Gastrocnemius medialis (tissue), 4 donors: ENCODE measurements around the gene APOL3. TPM values are rescaled to one million over a fixed set of nuclear protein-coding genes. Genes with fewer than 3 reads are reported as not detected.

Experiments used
- ATAC-seq, 2 donors: fragments of 150-250 bp; one replicate each; pipeline ENCODE4 v1.9.1; 2016
- DNase-seq, 2 donors: peaks; one replicate each; pipeline ENCODE4 v3.0.0-alpha.2; 2019
- H3K27ac ChIP-seq, 4 donors: fragments of 200-600 bp; sonication (generic); 1 replicate in 1 of 4; 2 replicates in 3 of 4; pipeline ENCODE4 v1.5.1; 2016 to 2018; ENCODE audit warnings: mild to moderate bottlenecking in 2 of 4, moderate library complexity in 1 of 4
- H3K27me3 ChIP-seq, 3 donors: fragments of 200-600 bp; sonication (generic) in 2 of 3; 1 replicate in 1 of 3; 2 replicates in 2 of 3; pipeline versions ENCODE4 v1.5.1 to v1.6.0; 2016 to 2019; ENCODE audit warnings: mild to moderate bottlenecking in 1 of 3, moderate library complexity in 1 of 3
- H3K36me3 ChIP-seq, 2 donors: fragments of 200-600 bp; sonication (generic) in 1 of 2; one replicate each; pipeline ENCODE4 v1.5.1; 2017 to 2018
- H3K4me1 ChIP-seq, 2 donors: fragments of 200-600 bp; sonication (generic) in 1 of 2; one replicate each; pipeline ENCODE4 v1.5.1; 2016 to 2017; ENCODE audit warnings: mild to moderate bottlenecking in 2 of 2
- H3K4me3 ChIP-seq, 4 donors: fragments of 200-600 bp; sonication (generic) in 3 of 4; 1 replicate in 1 of 4; 2 replicates in 3 of 4; pipeline ENCODE4 v1.5.1; 2016 to 2019; ENCODE audit warnings: mild to moderate bottlenecking in 2 of 4
- H3K9me3 ChIP-seq, 3 donors: fragments of 200-600 bp; sonication (generic) in 2 of 3; 1 replicate in 1 of 3; 2 replicates in 2 of 3; pipeline ENCODE4 v1.5.1; 2016 to 2019
- CTCF ChIP-seq, 5 experiments: fragments of 450-650 bp in 3 of 5; fragments of 200-600 bp in 2 of 5; sonication (generic) in 2 of 5; IDR thresholded peaks in 4 of 5; conservative IDR thresholded peaks in 1 of 5; 1 replicate in 4 of 5; 2 replicates in 1 of 5; pipeline ENCODE4 v1.5.1; 2016 to 2019; ENCODE audit warnings: antibody characterized with exemption in 5 of 5, mild to moderate bottlenecking in 3 of 5, moderate library complexity in 3 of 5
- POLR2A ChIP-seq, 2 donors: fragments of 450-650 bp; IDR thresholded peaks; one replicate each; pipeline ENCODE4 v1.6.1; 2017; ENCODE audit warnings: antibody characterized with exemption in 2 of 2, mild to moderate bottlenecking in 2 of 2, moderate library complexity in 2 of 2
- in situ Hi-C, 4 donors: fragments of 200-750 bp; cut with MboI; loops; one replicate each; pipeline versions ENCODE4 v1.15.0 to v1.8.0; 2017; ENCODE audit warnings: low sequenced_read_pairs in 4 of 4
- intact Hi-C: fragments of 100-400 bp; cut with DNase I; formaldehyde crosslinking; loops from one replicate; pipeline ENCODE4 v1.15.1; 2023; ENCODE audit warnings: low total_unique reads
- total RNA-seq, 4 donors: library from RNA; depleted of rRNA; stranded (reverse); fragments of >200 nt; gene quantifications; one replicate each; pipeline versions ENCODE4 v1.1.0 to v1.2.3, GENCODE V29; 2016

APOL3 gene
- total RNA-seq, 4 donors from 2014 or later: 16.6 to 23.4 (median 19.3) TPM

GRCh38 chr22:36183446-36183845 is 22.9 kb upstream of the APOL3 start:
- no peaks in the 10 kb centered on the region for H3K27me3 ChIP-seq
- H3K9me3 ChIP-seq: no peaks in the 10 kb centered on the region
- H3K4me3 ChIP-seq: no peak overlapping the region
- ATAC-seq: no peak
- H3K36me3 ChIP-seq: no peaks in the 10 kb centered on the region
- intact Hi-C loops: no loop called here
- no peak for DNase-seq
- H3K4me1 ChIP-seq: peaks cover 0 to 5% of the 10 kb centered on the region in 2 donors
- in situ Hi-C loops: loop anchor here in 2 of 4 donors (5.0 to 10.0 kb wide), 2 partner anchors 41 to 49 kb away; no protein-coding TSS in a partner anchor
- no peak overlapping the region for H3K27ac ChIP-seq
- TF ChIP-seq POLR2A (IDR thresholded peaks at IDR 0.05): no peak
- TF ChIP-seq CTCF (IDR thresholded peaks at IDR 0.05 in 4 of 5, conservative IDR thresholded peaks at IDR 0.05 in 1 of 5): no peak

- DNase-seq (no peak), ATAC-seq (no peak)
- H3K27ac ChIP-seq: no peak overlapping the region
- in situ Hi-C loops (loop anchor here in 2 of 4 donors (5.0 to 10.0 kb wide), 2 partner anchors 41 to 48 kb away; no protein-coding TSS in a partner anchor), intact Hi-C loops (no loop called here)
- H3K4me3 ChIP-seq: no peak overlapping the region
- TF ChIP-seq POLR2A (IDR thresholded peaks at IDR 0.05): no peak
- TF ChIP-seq CTCF (IDR thresholded peaks at IDR 0.05 in 4 of 5, conservative IDR thresholded peaks at IDR 0.05 in 1 of 5): no peak
- H3K36me3 ChIP-seq: no peaks in the 10 kb centered on the region
- peaks cover 0 to 5% of the 10 kb centered on the region in 2 donors for H3K4me1 ChIP-seq
- no peaks in the 10 kb centered on the region for H3K9me3 ChIP-seq
- H3K27me3 ChIP-seq: no peaks in the 10 kb centered on the region
Observed at GRCh38 chr22:36182857-36183256, 22.3 kb upstream of the APOL3 start.

- Histone ChIP-seq H3K27me3 (no peaks in the 10 kb centered on the region), H3K36me3 (no peaks in the 10 kb centered on the region), H3K9me3 (no peaks in the 10 kb centered on the region), H3K4me1 (peaks cover 0 to 5% of the 10 kb centered on the region in 2 donors), H3K4me3 (no peak overlapping the region), H3K27ac (no peak overlapping the region)
- ATAC-seq: no peak
- DNase-seq: no peak
- no peak for TF ChIP-seq POLR2A (IDR thresholded peaks at IDR 0.05)
- intact Hi-C loops: no loop called here
- in situ Hi-C loops: loop anchor here in 2 of 4 donors (5.0 to 10.0 kb wide), 2 partner anchors 40 to 47 kb away; no protein-coding TSS in a partner anchor
Observed at GRCh38 chr22:36182056-36182455, 21.5 kb upstream of the APOL3 start.

- H3K9me3 ChIP-seq: no peaks in the 10 kb centered on the region
- no peaks in the 10 kb centered on the region for H3K36me3 ChIP-seq
- H3K4me1 ChIP-seq: peaks cover 0 to 5% of the 10 kb centered on the region in 2 donors
- DNase-seq: no peak
- no peak overlapping the region for H3K4me3 ChIP-seq
- in situ Hi-C loops: loop anchor here in 2 of 4 donors (5.0 to 10.0 kb wide), 2 partner anchors 39 to 46 kb away; no protein-coding TSS in a partner anchor
- no peak overlapping the region for H3K27ac ChIP-seq
- H3K27me3 ChIP-seq: no peaks in the 10 kb centered on the region
- no peak for ATAC-seq
- intact Hi-C loops: loop anchor here (2.0 kb wide), 1 partner anchor 36 kb away; no protein-coding TSS in a partner anchor
- TF ChIP-seq CTCF (IDR thresholded peaks at IDR 0.05 in 4 of 5, conservative IDR thresholded peaks at IDR 0.05 in 1 of 5): no peak
- TF ChIP-seq POLR2A (IDR thresholded peaks at IDR 0.05): no peak
Observed at GRCh38 chr22:36180928-36181327, 20.4 kb upstream of the APOL3 start.

GRCh38 chr22:36180038-36180880 is 19.7 kb upstream of the APOL3 start:
- H3K27me3 ChIP-seq: no peaks in the 10 kb centered on the region
- no peak overlapping the region for H3K27ac ChIP-seq
- ATAC-seq (peak; percentile 52 to 93), DNase-seq (peak; percentile 43 to 66)
- intact Hi-C loops: loop anchor here (2.0 kb wide), 1 partner anchor 35 kb away; no protein-coding TSS in a partner anchor
- no peaks in the 10 kb centered on the region for H3K36me3 ChIP-seq
- in situ Hi-C loops: loop anchor here in 2 of 4 donors (5.0 to 10.0 kb wide), 2 partner anchors 38 to 45 kb away; no protein-coding TSS in a partner anchor
- H3K4me3 ChIP-seq: no peak overlapping the region
- TF ChIP-seq POLR2A (IDR thresholded peaks at IDR 0.05) (no peak), CTCF (IDR thresholded peaks at IDR 0.05 in 4 of 5, conservative IDR thresholded peaks at IDR 0.05 in 1 of 5) (peak; percentile 59 to 83 (median 80))
- H3K9me3 ChIP-seq: no peaks in the 10 kb centered on the region
- peaks cover 0 to 5% of the 10 kb centered on the region in 2 donors for H3K4me1 ChIP-seq
